HL-60/S4 (cell line): ENCODE measurements around the gene ICOSLG.
"Not testable (repeated sequence)": the region's sequence is repeated elsewhere in the genome, so short reads cannot be mapped to it uniquely, and the experiment has no call there.

Source experiments
- in situ Hi-C: fragments of 300-500 bp; cut with MboI; formaldehyde crosslinking; loops from 2 replicates; pipeline ENCODE4 v1.14.3; 2022; ENCODE audit warnings: low sequenced_read_pairs

The ICOSLG gene

GRCh38 chr21:44227614-44228013 is 13.1 kb downstream of the ICOSLG start:
- in situ Hi-C loops: not testable (repeated sequence)

- in situ Hi-C loops: not testable (repeated sequence)
Measured at GRCh38 chr21:44225605-44226004, 15.1 kb downstream of the ICOSLG start.

- in situ Hi-C loops: not testable (repeated sequence)
Measured at GRCh38 chr21:44223334-44223733, 17.4 kb downstream of the ICOSLG start.

GRCh38 chr21:44220674-44221073 is 20.1 kb downstream of the ICOSLG start:
- in situ Hi-C loops: not testable (repeated sequence)

GRCh38 chr21:44218461-44218860 is 22.3 kb downstream of the ICOSLG start:
- in situ Hi-C loops: not testable (repeated sequence)

- in situ Hi-C loops: not testable (repeated sequence)
Measured at GRCh38 chr21:44211978-44212377, 28.8 kb downstream of the ICOSLG start.

GRCh38 chr21:44211574-44211973 is 29.2 kb downstream of the ICOSLG start:
- in situ Hi-C loops: not testable (repeated sequence)

- in situ Hi-C loops: not testable (repeated sequence)
Measured at GRCh38 chr21:44207860-44208646, 32.7 kb downstream of the ICOSLG start.

GRCh38 chr21:44206698-44207676 is 33.8 kb downstream of the ICOSLG start:
- in situ Hi-C loops: not testable (repeated sequence)

GRCh38 chr21:44206187-44206586 is 34.6 kb downstream of the ICOSLG start:
- in situ Hi-C loops: not testable (repeated sequence)

- in situ Hi-C loops: not testable (repeated sequence)
Measured at GRCh38 chr21:44202590-44203299, 38.0 kb downstream of the ICOSLG start.

GRCh38 chr21:44199997-44200396 is 40.7 kb downstream of the ICOSLG start:
- in situ Hi-C loops: not testable (repeated sequence)

- in situ Hi-C loops: no loop called here
Measured at GRCh38 chr21:44199448-44199847, 41.3 kb downstream of the ICOSLG start.

GRCh38 chr21:44197156-44197516 is 43.6 kb downstream of the ICOSLG start:
- in situ Hi-C loops: not testable (repeated sequence)

- in situ Hi-C loops: not testable (repeated sequence)
Measured at GRCh38 chr21:44196212-44197155, 44.3 kb downstream of the ICOSLG start.

GRCh38 chr21:44194888-44195287 is 45.9 kb downstream of the ICOSLG start:
- in situ Hi-C loops: not testable (repeated sequence)

- in situ Hi-C loops: not testable (repeated sequence)
Measured at GRCh38 chr21:44194451-44194850, 46.3 kb downstream of the ICOSLG start.

- in situ Hi-C loops: not testable (repeated sequence)
Measured at GRCh38 chr21:44193108-44193507, 47.6 kb downstream of the ICOSLG start.

- in situ Hi-C loops: not testable (repeated sequence)
Measured at GRCh38 chr21:44190349-44191271, 50.1 kb downstream of the ICOSLG start.
